ENCODE results near the gene TACSTD2.

The TACSTD2 gene

DNA sequence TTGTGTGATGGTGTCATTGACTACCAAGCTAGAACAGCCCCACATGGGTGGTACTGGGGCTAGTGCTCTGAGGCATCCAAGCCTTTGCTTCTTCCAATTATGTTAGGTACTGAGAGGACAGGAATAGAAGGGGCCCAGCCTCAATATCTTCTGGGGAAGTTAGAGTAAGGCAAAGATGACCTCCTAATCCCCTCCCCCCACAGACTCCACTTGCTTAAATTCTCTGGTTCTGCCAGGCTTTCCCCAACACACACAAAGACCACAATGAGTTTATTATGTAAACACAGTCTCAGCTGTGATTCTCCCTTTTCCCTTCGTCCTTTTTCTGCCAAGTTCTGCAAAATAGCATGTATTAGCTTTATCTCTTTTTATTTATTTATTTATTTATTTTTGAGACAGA is 3.1 kb upstream of the TACSTD2 start:
- TF ChIP-seq, protein P1, sequence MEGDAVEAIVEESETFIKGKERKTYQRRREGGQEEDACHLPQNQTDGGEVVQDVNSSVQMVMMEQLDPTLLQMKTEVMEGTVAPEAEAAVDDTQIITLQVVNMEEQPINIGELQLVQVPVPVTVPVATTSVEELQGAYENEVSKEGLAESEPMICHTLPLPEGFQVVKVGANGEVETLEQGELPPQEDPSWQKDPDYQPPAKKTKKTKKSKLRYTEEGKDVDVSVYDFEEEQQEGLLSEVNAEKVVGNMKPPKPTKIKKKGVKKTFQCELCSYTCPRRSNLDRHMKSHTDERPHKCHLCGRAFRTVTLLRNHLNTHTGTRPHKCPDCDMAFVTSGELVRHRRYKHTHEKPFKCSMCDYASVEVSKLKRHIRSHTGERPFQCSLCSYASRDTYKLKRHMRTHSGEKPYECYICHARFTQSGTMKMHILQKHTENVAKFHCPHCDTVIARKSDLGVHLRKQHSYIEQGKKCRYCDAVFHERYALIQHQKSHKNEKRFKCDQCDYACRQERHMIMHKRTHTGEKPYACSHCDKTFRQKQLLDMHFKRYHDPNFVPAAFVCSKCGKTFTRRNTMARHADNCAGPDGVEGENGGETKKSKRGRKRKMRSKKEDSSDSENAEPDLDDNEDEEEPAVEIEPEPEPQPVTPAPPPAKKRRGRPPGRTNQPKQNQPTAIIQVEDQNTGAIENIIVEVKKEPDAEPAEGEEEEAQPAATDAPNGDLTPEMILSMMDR (conservative IDR thresholded peaks at IDR 0.05): no peak
- no peak overlapping the region for H3K27ac ChIP-seq

DNA sequence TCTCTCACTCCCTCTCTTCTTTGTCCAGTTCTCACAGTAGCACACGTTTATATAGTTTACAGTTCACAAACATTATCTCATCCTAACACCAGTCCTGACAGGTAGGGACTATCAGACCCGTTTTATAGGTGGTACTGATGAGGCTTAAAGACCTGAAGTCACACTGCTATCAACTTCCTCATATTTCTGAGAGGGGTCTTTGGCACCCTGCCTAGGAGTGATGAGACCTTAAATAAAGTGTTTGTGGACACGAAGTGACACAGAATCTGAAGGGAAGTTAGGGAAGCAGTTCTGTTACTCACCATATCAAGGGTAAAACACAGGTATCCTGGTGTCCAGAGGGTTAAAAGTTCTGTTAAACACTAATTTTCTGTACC is 590 bp upstream of the TACSTD2 start:
- TF ChIP-seq, protein P1 (conservative IDR thresholded peaks at IDR 0.05): no peak
- peak overlapping the region; percentile 71 for H3K27ac ChIP-seq

DNA sequence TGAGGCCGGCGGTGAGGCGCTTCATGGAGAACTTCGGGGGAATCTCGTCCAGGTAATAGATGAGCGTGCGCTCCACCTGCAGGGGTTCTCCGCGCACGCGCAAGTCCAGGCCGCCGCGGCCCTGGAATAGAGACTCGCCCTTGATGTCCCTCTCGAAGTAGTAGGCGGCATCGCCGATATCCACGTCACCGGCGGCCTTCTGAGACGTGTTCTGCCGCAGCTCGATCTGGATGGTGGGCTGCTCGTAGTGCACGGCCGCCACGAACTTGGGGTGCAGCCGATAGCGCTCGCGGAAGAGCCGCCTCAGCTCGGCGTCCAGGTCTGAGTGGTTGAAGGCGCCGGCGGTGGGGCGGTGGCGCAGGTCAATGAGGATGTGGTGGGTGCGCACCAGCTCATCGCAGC is 726 bp downstream of the TACSTD2 start:
- H3K27ac ChIP-seq: peak overlapping the region; percentile 71; the same call in 1 of the 2 replicates
- TF ChIP-seq, protein P1 (conservative IDR thresholded peaks at IDR 0.05): no peak

DNA sequence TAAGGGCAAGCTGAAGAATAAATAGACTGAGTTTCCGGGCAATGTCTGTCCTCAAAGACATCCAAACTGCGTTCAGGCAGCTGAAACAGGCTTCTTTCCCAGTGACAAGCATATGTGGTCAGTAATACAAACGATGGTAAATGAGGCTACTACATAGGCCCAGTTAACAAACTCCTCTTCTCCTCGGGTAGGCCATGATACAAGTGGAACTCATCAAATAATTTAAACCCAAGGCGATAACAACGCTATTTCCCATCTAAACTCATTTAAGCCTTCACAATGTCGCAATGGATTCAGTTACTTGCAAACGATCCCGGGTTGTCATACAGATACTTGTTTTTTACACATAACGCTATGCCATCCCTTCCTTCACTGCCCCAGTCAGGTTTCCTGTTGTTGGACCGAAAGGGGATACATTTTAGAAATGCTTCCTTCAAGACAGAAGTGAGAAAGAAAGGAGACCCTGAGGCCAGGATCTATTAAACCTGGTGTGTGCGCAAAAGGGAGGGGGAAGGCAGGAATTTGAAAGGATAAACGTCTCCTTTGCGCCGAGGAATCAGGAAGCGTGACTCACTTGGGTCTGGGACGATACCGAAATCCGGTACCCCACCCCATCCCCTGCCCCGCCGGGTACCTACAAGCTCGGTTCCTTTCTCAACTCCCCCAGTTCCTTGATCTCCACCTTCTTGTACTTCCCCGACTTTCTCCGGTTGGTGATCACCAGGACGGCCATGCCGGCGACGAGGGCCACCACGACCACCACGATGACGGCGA is 1.3 kb downstream of the TACSTD2 start:
- no peak overlapping the region for H3K27ac ChIP-seq
- TF ChIP-seq, protein P1 (conservative IDR thresholded peaks at IDR 0.05): no peak

DNA sequence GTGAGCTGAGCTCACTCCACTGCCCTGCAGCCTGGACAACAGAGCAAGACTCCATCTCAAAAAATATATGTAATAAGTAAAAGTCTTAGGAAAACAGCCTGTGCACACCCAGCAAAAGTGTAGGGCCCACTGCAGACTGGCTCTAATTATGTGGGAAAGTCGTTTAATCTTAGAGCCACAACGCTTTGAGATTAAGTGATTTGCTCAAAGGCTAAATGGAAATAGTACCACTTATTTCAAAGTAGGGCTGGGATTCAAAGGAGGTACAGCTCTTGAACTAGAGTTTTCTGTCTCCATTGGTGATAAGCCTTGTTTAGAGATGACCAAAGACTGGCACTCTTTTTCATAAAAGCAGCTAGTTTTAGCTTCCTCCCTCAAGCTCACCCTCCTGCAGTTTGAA is 2.2 kb downstream of the TACSTD2 start:
- TF ChIP-seq, protein P1 (conservative IDR thresholded peaks at IDR 0.05): no peak
- no peak overlapping the region for H3K27ac ChIP-seq

DNA sequence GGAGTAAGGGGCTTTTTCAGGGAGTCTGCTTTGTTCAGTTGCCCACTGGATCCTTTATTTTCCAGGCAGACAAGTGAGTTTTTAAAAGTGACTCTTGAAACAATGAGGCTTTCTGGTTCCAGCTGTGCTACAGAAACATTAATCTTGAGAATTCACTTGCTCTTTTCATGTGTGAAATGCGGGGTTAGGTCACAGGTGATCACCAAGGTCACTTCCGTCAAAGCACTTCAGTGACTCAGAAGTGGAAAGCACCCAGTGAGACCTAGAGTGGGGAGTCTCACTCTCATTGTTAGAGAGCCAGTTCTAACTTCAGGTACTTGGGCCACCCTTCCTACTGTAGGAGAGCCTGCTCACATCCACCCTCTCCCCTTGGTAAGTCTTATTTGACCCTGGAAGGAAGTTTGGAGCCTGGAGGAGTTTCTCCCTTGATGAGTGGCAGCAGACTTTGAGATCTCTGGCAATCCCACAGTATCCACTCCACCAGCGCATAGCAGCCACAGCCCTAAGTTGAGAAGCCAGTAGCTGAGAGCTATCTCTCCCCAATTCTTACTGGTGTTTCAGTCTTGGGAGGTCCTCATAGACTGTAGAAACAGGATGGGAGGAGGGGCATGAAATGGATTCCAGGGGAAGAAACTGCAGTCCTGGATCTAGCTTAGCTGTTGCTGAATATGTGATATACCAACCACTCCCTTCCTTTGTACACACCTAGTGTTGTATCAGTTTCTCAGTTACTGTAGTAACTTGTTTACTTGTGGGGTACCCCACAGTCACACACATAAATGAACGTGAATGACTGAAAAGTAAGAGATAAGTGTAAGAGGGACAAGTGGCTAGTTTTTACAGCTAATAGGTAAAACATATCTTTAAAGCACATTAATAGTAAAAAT is 3.1 kb downstream of the TACSTD2 start:
- H3K27ac ChIP-seq: no peak overlapping the region
- TF ChIP-seq, protein P1 (conservative IDR thresholded peaks at IDR 0.05): no peak

DNA sequence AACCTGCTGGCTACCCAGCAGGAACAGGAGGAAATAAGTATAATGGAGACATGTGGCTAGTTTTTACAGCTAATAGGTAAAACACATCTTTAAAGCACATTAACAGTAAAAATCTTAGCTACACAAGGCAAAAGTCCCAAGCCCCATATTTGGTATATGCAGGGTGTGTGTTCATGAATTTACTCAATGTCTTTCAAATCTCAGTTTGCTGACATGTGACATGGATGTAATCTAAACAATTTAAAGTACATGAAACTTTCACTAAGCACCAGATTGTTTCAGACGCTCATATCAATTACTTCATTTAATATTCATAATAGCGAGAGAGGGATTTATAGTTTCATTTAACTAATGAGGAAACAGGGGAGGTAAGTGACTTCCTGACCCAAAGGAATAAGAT is 3.9 kb downstream of the TACSTD2 start:
- TF ChIP-seq, protein P1 (conservative IDR thresholded peaks at IDR 0.05): no peak
- H3K27ac ChIP-seq: no peak overlapping the region
